GM12892 (cell line): ENCODE data around the gene P2RY8.
"Not testable (repeated sequence)": the region's sequence is repeated elsewhere in the genome, so short reads cannot be mapped to it uniquely, and the experiment has no call there.

Experiments
- DNase-seq: peaks from one replicate; pipeline ENCODE4 v3.0.0; 2011; ENCODE audit not compliant: insufficient read length
- FAIRE-seq: peaks from 2 replicates; lab custom pipeline; 2011; peaks lifted over from hg19 to GRCh38; lab: Jason Lieb, UNC
- POLR2A ChIP-seq: IDR thresholded peaks from 2 replicates; pipeline ENCODE4 v1.6.1; 2011; ENCODE audit warnings: low read depth, low read length, control low read depth
- POLR2AphosphoS5 ChIP-seq: IDR thresholded peaks from 2 replicates; pipeline ENCODE4 v1.6.1; 2011; ENCODE audit warnings: low read depth, low read length, control low read depth
- TAF1 ChIP-seq: IDR thresholded peaks from 2 replicates; pipeline ENCODE4 v1.6.1; 2011; ENCODE audit warnings: low read depth, mild to moderate bottlenecking, control low read depth, low read length, borderline replicate concordance

The P2RY8 gene

GRCh38 chrX:1502853-1503252 is 34.1 kb downstream of the P2RY8 start:
- FAIRE-seq (no peak), DNase-seq (no peak)
- no peak for TF ChIP-seq POLR2AphosphoS5
- no peak for TF ChIP-seq POLR2A
- TF ChIP-seq TAF1 = no peak

GRCh38 chrX:1502241-1502640 is 34.7 kb downstream of the P2RY8 start:
- FAIRE-seq = no peak

GRCh38 chrX:1500701-1501624 is 36.0 kb downstream of the P2RY8 start:
- FAIRE-seq (peak; percentile 99), DNase-seq (peak; percentile 50)
- TF ChIP-seq POLR2A = no peak
- TF ChIP-seq TAF1 = no peak
- TF ChIP-seq POLR2AphosphoS5 = no peak; the same call in 1 of the 2 replicates

More at GRCh38 chrX:1502241-1502640, 34.7 kb downstream of the P2RY8 start:
- peak; percentile 50 for DNase-seq
- no peak for TF ChIP-seq POLR2A
- TF ChIP-seq TAF1 = no peak
- TF ChIP-seq POLR2AphosphoS5 = no peak

- DNase-seq (no peak), FAIRE-seq (no peak)
- TF ChIP-seq TAF1 = no peak
- TF ChIP-seq POLR2A = no peak
- no peak for TF ChIP-seq POLR2AphosphoS5
Measured at GRCh38 chrX:1496076-1496475, 40.9 kb downstream of the P2RY8 start.

- FAIRE-seq = peak; percentile 98
- TF ChIP-seq TAF1 (peak; percentile 68; the same call in 1 of the 2 replicates), POLR2AphosphoS5 (peak; percentile 75; the same call in 1 of the 2 replicates), POLR2A (peak; percentile 76)
- no peak for DNase-seq
Measured at GRCh38 chrX:1493877-1494510, 43.0 kb downstream of the P2RY8 start.

- no peak for DNase-seq
- FAIRE-seq = no peak
- TF ChIP-seq TAF1 = no peak
- no peak for TF ChIP-seq POLR2A
- no peak for TF ChIP-seq POLR2AphosphoS5
Measured at GRCh38 chrX:1493412-1493811, 43.6 kb downstream of the P2RY8 start.

GRCh38 chrX:1492421-1493012 is 44.5 kb downstream of the P2RY8 start:
- no peak for FAIRE-seq
- no peak for DNase-seq
- TF ChIP-seq POLR2AphosphoS5 (no peak), POLR2A (0 out of 2 replicates have a peak, but pooled peaks have one; percentile 21), TAF1 (no peak)

- TF ChIP-seq TAF1 = 0 out of 2 replicates have a peak, but pooled peaks have one; percentile 21
- no peak for TF ChIP-seq POLR2AphosphoS5
- FAIRE-seq (peak; percentile 100), DNase-seq (peak; percentile 72)
Measured at GRCh38 chrX:1491851-1492349, 45.1 kb downstream of the P2RY8 start.

- not testable (repeated sequence) for FAIRE-seq, DNase-seq
Measured at GRCh38 chrX:1491248-1491647, 45.7 kb downstream of the P2RY8 start.

GRCh38 chrX:1490723-1491122 is 46.3 kb downstream of the P2RY8 start:
- not testable (repeated sequence) for DNase-seq, FAIRE-seq

GRCh38 chrX:1489354-1489753 is 47.6 kb downstream of the P2RY8 start:
- DNase-seq, FAIRE-seq: not testable (repeated sequence)
